HepG2 (cell line): ENCODE results near the gene SEPTIN5. TPM values are rescaled to one million over a fixed set of nuclear protein-coding genes. Genes with fewer than 3 reads are reported as not detected.

Source experiments
- ARHGAP35 ChIP-seq: sonication (generic); formaldehyde crosslinking; IDR thresholded peaks from 2 replicates; pipeline ENCODE4 v1.9.0; 2022; ENCODE audit warnings: mild to moderate bottlenecking, inconsistent platforms, moderate library complexity, missing genetic modification reagents, borderline replicate concordance
- ISX ChIP-seq: sonication (generic); formaldehyde crosslinking; conservative IDR thresholded peaks from 2 replicates; pipeline ENCODE4 v1.5.0; 2020; ENCODE audit warnings: missing genetic modification reagents
- MYC ChIP-seq: sonication (generic); formaldehyde crosslinking; IDR thresholded peaks from 2 replicates; pipeline ENCODE4 v1.9.0; 2021; ENCODE audit warnings: missing genetic modification reagents, borderline replicate concordance
- SP1 ChIP-seq, 2 experiments: fragments of 450-650 bp in 1 of 2; sonication (generic) in 1 of 2; formaldehyde crosslinking in 1 of 2; IDR thresholded peaks; 2 replicates each; pipeline versions ENCODE4 v1.4.0 to v1.6.1; 2016 to 2020; ENCODE audit warnings: missing genetic modification reagents in 1 of 2
- SRSF9 ChIP-seq: fragments of 200-400 bp; formaldehyde crosslinking; IDR thresholded peaks from 2 replicates; pipeline ENCODE4 v1.6.1; 2018; ENCODE audit warnings: borderline replicate concordance, mild to moderate bottlenecking, low read depth, low read length; ENCODE audit not compliant: insufficient read depth, poor library complexity, severe bottlenecking
- TEAD3 ChIP-seq: optimal IDR thresholded peaks from 2 replicates; pipeline ENCODE3; 2016; ENCODE audit warnings: borderline replicate concordance
- THAP11 ChIP-seq: IDR thresholded peaks from 2 replicates; pipeline ENCODE4 v1.6.1; 2016; ENCODE audit warnings: missing biosample characterization, missing genetic modification reagents
- ZFP90 ChIP-seq: sonication (generic); formaldehyde crosslinking; IDR thresholded peaks from 2 replicates; pipeline ENCODE4 v1.8.0; 2022; ENCODE audit warnings: missing genetic modification reagents, mild to moderate bottlenecking, inconsistent platforms, borderline replicate concordance
- ZNF224 ChIP-seq: sonication (generic); formaldehyde crosslinking; IDR thresholded peaks from 2 replicates; pipeline ENCODE4 v1.5.0; 2020; ENCODE audit warnings: mild to moderate bottlenecking, missing genetic modification reagents
- ZNF547 ChIP-seq: sonication (generic); formaldehyde crosslinking; IDR thresholded peaks from 2 replicates; pipeline ENCODE4 v1.5.1; 2020; ENCODE audit warnings: mild to moderate bottlenecking, missing genetic modification reagents
- ZNF670 ChIP-seq: sonication (generic); formaldehyde crosslinking; IDR thresholded peaks from 2 replicates; pipeline ENCODE4 v1.8.0; 2022; ENCODE audit warnings: mild to moderate bottlenecking, missing genetic modification reagents, borderline replicate concordance
- polyA plus RNA-seq, 8 experiments: library from polyadenylated mRNA; depleted of rRNA in 3 of 8; stranded (reverse) in 7 of 8; unstranded in 1 of 8; fragments of >200 nt; fragmentation: Illumina TruSeq in 4 of 8; extraction: Trizol in 4 of 8; gene quantifications; 2 replicates each; pipeline versions ENCODE4 v1.2.1 to v1.2.3, GENCODE V29; 2011 to 2016; ENCODE audit warnings: low read depth in 4 of 8, missing spikeins in 1 of 8, mixed read lengths in 1 of 8; ENCODE audit not compliant: insufficient read depth in 1 of 8
- total RNA-seq, 5 experiments: library from RNA; depleted of rRNA; stranded (reverse); fragments of >200 nt; fragmentation: Illumina TruSeq; extraction: Trizol; gene quantifications; 2 replicates each; pipeline ENCODE4 v1.2.3, GENCODE V29; 2016; ENCODE audit warnings: low read depth in 1 of 5
- TF ChIP-seq, protein P1 (sequence below): sonication (generic); formaldehyde crosslinking; IDR thresholded peaks from 2 replicates; pipeline ENCODE4 v1.4.0; 2020; ENCODE audit warnings: low read depth, mild to moderate bottlenecking, missing genetic modification reagents
- TF ChIP-seq, protein P2 (sequence below): IDR thresholded peaks from 2 replicates; pipeline ENCODE4 v1.4.0; 2020; ENCODE audit warnings: mild to moderate bottlenecking, missing genetic modification reagents
- TF ChIP-seq, protein P3 (sequence below): sonication (generic); formaldehyde crosslinking; IDR thresholded peaks from 2 replicates; pipeline ENCODE4 v1.4.0; 2020; ENCODE audit warnings: low read depth, mild to moderate bottlenecking, missing genetic modification reagents
- TF ChIP-seq, protein P4 (sequence below): sonication (generic); formaldehyde crosslinking; IDR thresholded peaks from 2 replicates; pipeline ENCODE4 v1.8.1; 2023; ENCODE audit warnings: mild to moderate bottlenecking, inconsistent platforms, moderate library complexity, missing genetic modification reagents, borderline replicate concordance
- TF ChIP-seq, protein P5 (sequence below): sonication (generic); formaldehyde crosslinking; IDR thresholded peaks from 2 replicates; pipeline ENCODE4 v1.4.0; 2020; ENCODE audit warnings: missing genetic modification reagents, borderline replicate concordance

Gene SEPTIN5
- total and polyA plus RNA-seq, 2 of the 13 experiments (the other 11 are each of a cell fraction or from before 2014, with no cell fraction given), result 0.33 TPM; not detected in 1

DNA sequence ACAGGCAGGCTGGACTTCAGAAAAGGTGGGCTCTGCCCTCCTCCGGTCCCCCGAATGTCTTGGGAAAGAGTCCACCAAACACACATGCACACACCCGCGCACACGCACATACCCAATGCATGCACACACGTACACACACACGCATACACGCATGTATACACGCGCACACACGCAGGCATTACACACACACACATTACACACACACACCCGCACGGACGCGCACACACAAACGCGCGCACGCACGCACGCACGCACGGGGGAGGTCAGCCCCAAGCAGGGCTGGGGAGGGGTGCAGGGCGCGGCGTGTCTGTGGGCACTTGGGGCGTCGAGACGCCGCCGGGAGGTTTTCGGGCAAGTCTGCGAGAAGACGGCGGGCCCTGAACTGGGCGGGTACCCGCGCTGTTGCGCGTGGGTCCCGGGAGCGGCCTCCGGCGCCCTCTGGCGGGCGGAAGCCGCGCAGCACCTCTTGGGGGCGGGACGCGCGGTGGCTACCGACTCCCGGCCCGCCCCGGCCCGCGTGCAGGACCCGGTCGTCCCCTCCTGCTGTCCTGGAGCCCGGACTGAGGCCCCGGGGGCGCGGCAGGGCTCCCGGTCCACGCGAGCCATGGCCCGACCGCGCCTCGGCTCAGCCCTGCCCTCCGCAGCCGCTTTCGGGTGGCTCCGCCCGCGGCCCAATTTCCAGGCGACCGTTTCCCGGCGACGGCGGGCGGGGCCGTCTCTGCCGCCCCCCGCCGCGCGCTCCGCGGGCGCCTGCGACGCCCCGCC is 3.6 kb downstream of the SEPTIN5 start (continued):
- TF ChIP-seq, protein P1, sequence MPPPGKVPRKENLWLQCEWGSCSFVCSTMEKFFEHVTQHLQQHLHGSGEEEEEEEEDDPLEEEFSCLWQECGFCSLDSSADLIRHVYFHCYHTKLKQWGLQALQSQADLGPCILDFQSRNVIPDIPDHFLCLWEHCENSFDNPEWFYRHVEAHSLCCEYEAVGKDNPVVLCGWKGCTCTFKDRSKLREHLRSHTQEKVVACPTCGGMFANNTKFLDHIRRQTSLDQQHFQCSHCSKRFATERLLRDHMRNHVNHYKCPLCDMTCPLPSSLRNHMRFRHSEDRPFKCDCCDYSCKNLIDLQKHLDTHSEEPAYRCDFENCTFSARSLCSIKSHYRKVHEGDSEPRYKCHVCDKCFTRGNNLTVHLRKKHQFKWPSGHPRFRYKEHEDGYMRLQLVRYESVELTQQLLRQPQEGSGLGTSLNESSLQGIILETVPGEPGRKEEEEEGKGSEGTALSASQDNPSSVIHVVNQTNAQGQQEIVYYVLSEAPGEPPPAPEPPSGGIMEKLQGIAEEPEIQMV (CRISPR knock-in tag), result 0 out of 2 replicates have a peak, but pooled peaks have one; percentile 47
- TF ChIP-seq ARHGAP35 (no peak), ISX (no peak), ZNF224 (CRISPR knock-in tag) (no peak), SP1 (IDR thresholded peaks at IDR 0.05) (no peak), SP1 (CRISPR knock-in tag; IDR thresholded peaks at IDR 0.05) (peak; percentile 60), ZFP90 (CRISPR knock-in tag) (no peak), SRSF9 (no peak), ZNF670 (CRISPR knock-in tag) (no peak), ZNF547 (CRISPR knock-in tag) (no peak; the same call in 1 of the 2 replicates), MYC (no peak), TEAD3 (no peak), THAP11 (CRISPR knock-in tag) (no peak)
- TF ChIP-seq, protein P2, sequence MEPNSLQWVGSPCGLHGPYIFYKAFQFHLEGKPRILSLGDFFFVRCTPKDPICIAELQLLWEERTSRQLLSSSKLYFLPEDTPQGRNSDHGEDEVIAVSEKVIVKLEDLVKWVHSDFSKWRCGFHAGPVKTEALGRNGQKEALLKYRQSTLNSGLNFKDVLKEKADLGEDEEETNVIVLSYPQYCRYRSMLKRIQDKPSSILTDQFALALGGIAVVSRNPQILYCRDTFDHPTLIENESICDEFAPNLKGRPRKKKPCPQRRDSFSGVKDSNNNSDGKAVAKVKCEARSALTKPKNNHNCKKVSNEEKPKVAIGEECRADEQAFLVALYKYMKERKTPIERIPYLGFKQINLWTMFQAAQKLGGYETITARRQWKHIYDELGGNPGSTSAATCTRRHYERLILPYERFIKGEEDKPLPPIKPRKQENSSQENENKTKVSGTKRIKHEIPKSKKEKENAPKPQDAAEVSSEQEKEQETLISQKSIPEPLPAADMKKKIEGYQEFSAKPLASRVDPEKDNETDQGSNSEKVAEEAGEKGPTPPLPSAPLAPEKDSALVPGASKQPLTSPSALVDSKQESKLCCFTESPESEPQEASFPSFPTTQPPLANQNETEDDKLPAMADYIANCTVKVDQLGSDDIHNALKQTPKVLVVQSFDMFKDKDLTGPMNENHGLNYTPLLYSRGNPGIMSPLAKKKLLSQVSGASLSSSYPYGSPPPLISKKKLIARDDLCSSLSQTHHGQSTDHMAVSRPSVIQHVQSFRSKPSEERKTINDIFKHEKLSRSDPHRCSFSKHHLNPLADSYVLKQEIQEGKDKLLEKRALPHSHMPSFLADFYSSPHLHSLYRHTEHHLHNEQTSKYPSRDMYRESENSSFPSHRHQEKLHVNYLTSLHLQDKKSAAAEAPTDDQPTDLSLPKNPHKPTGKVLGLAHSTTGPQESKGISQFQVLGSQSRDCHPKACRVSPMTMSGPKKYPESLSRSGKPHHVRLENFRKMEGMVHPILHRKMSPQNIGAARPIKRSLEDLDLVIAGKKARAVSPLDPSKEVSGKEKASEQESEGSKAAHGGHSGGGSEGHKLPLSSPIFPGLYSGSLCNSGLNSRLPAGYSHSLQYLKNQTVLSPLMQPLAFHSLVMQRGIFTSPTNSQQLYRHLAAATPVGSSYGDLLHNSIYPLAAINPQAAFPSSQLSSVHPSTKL, result no peak
- TF ChIP-seq, protein P3, sequence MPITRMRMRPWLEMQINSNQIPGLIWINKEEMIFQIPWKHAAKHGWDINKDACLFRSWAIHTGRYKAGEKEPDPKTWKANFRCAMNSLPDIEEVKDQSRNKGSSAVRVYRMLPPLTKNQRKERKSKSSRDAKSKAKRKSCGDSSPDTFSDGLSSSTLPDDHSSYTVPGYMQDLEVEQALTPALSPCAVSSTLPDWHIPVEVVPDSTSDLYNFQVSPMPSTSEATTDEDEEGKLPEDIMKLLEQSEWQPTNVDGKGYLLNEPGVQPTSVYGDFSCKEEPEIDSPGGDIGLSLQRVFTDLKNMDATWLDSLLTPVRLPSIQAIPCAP (CRISPR knock-in tag), result no peak
- TF ChIP-seq, protein P4, sequence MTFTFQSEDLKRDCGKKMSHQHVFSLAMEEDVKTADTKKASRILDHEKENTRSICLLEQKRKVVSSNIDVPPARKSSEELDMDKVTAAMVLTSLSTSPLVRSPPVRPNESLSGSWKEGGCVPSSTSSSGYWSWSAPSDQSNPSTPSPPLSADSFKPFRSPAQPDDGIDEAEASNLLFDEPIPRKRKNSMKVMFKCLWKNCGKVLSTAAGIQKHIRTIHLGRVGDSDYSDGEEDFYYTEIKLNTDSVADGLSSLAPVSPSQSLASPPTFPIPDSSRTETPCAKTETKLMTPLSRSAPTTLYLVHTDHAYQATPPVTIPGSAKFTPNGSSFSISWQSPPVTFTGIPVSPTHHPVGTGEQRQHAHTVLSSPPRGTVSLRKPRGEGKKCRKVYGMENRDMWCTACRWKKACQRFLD (CRISPR knock-in tag), result no peak
- TF ChIP-seq, protein P5, sequence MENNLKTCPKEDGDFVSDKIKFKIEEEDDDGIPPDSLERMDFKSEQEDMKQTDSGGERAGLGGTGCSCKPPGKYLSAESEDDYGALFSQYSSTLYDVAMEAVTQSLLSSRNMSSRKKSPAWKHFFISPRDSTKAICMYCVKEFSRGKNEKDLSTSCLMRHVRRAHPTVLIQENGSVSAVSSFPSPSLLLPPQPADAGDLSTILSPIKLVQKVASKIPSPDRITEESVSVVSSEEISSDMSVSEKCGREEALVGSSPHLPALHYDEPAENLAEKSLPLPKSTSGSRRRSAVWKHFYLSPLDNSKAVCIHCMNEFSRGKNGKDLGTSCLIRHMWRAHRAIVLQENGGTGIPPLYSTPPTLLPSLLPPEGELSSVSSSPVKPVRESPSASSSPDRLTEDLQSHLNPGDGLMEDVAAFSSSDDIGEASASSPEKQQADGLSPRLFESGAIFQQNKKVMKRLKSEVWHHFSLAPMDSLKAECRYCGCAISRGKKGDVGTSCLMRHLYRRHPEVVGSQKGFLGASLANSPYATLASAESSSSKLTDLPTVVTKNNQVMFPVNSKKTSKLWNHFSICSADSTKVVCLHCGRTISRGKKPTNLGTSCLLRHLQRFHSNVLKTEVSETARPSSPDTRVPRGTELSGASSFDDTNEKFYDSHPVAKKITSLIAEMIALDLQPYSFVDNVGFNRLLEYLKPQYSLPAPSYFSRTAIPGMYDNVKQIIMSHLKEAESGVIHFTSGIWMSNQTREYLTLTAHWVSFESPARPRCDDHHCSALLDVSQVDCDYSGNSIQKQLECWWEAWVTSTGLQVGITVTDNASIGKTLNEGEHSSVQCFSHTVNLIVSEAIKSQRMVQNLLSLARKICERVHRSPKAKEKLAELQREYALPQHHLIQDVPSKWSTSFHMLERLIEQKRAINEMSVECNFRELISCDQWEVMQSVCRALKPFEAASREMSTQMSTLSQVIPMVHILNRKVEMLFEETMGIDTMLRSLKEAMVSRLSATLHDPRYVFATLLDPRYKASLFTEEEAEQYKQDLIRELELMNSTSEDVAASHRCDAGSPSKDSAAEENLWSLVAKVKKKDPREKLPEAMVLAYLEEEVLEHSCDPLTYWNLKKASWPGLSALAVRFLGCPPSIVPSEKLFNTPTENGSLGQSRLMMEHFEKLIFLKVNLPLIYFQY (CRISPR knock-in tag), result peak; percentile 75
